GM19099 (cell line): Measurements from ENCODE around the gene SLC6A3.

Experiments
- POLR2A ChIP-seq: IDR thresholded peaks from 3 replicates; pipeline ENCODE4 v1.6.1; 2011; ENCODE audit warnings: low read depth; ENCODE audit not compliant: insufficient read length; ENCODE audit errors: extremely low read depth

The SLC6A3 gene

GRCh38 chr5:1413611-1414241, 31.5 kb downstream of the SLC6A3 start:
- no peak for TF ChIP-seq POLR2A

- TF ChIP-seq POLR2A: no peak
Observed at GRCh38 chr5:1413211-1413610, 32.0 kb downstream of the SLC6A3 start.

GRCh38 chr5:1412621-1413020, 32.6 kb downstream of the SLC6A3 start:
- no peak for TF ChIP-seq POLR2A

GRCh38 chr5:1412163-1412562, 33.1 kb downstream of the SLC6A3 start:
- TF ChIP-seq POLR2A: no peak

GRCh38 chr5:1411099-1411498, 34.1 kb downstream of the SLC6A3 start:
- TF ChIP-seq POLR2A: no peak

- TF ChIP-seq POLR2A: no peak
Observed at GRCh38 chr5:1410156-1411014, 34.9 kb downstream of the SLC6A3 start.

- TF ChIP-seq POLR2A: no peak
Observed at GRCh38 chr5:1409381-1410110, 35.7 kb downstream of the SLC6A3 start.

GRCh38 chr5:1406681-1407640, 38.3 kb downstream of the SLC6A3 start:
- TF ChIP-seq POLR2A: no peak

GRCh38 chr5:1405539-1406530, 39.4 kb downstream of the SLC6A3 start:
- no peak for TF ChIP-seq POLR2A

- TF ChIP-seq POLR2A: no peak
Observed at GRCh38 chr5:1405121-1405520, 40.1 kb downstream of the SLC6A3 start.

GRCh38 chr5:1404062-1404461, 41.2 kb downstream of the SLC6A3 start:
- no peak for TF ChIP-seq POLR2A

GRCh38 chr5:1402611-1403255, 42.5 kb downstream of the SLC6A3 start:
- TF ChIP-seq POLR2A: no peak

GRCh38 chr5:1401536-1402138, 43.6 kb downstream of the SLC6A3 start:
- TF ChIP-seq POLR2A: no peak

GRCh38 chr5:1400936-1401335, 44.3 kb downstream of the SLC6A3 start:
- no peak for TF ChIP-seq POLR2A
